HepG2 (cell line): ENCODE results near the gene PARS2. TPM values are rescaled to one million over a fixed set of nuclear protein-coding genes. Genes with fewer than 3 reads are reported as not detected.

Experiments used
- HNRNPL ChIP-seq: fragments of 200-400 bp; formaldehyde crosslinking; IDR thresholded peaks from 2 replicates; pipeline ENCODE4 v1.6.1; 2017; ENCODE audit warnings: mild to moderate bottlenecking, low read depth, low read length
- MXD4 ChIP-seq: IDR thresholded peaks from 2 replicates; pipeline ENCODE4 v1.6.1; 2016; ENCODE audit warnings: mild to moderate bottlenecking, missing biosample characterization, missing genetic modification reagents
- MXI1 ChIP-seq: IDR thresholded peaks from 3 replicates; pipeline ENCODE4 v1.6.1; 2012; ENCODE audit warnings: low read depth, low read length, inconsistent platforms, borderline replicate concordance
- NFKB2 ChIP-seq: sonication (generic); formaldehyde crosslinking; IDR thresholded peaks from 2 replicates; pipeline ENCODE4 v1.4.0; 2020; ENCODE audit warnings: missing genetic modification reagents, borderline replicate concordance
- NR2F1 ChIP-seq, 2 experiments: fragments of 450-650 bp in 1 of 2; formaldehyde crosslinking in 1 of 2; IDR thresholded peaks; 2 replicates each; pipeline versions ENCODE4 v1.5.0 to v1.6.1; 2016 to 2020; ENCODE audit warnings: mild to moderate bottlenecking in 1 of 2, missing compliant biosample characterization in 1 of 2, missing genetic modification reagents in 1 of 2, moderate library complexity in 1 of 2
- RELA ChIP-seq: sonication (generic); formaldehyde crosslinking; IDR thresholded peaks from 2 replicates; pipeline ENCODE4 v1.4.0; 2020; ENCODE audit warnings: missing genetic modification reagents
- SALL1 ChIP-seq: sonication (generic); formaldehyde crosslinking; IDR thresholded peaks from 2 replicates; pipeline ENCODE4 v1.8.0; 2022; ENCODE audit warnings: mild to moderate bottlenecking, missing genetic modification reagents
- SALL2 ChIP-seq: sonication (generic); formaldehyde crosslinking; IDR thresholded peaks from 2 replicates; pipeline ENCODE4 v1.8.1; 2023; ENCODE audit warnings: mild to moderate bottlenecking, missing genetic modification reagents, inconsistent platforms
- SMC3 ChIP-seq: IDR thresholded peaks from 2 replicates; pipeline ENCODE4 v1.6.1; 2011; ENCODE audit warnings: low read length, improper control_type of control experiment
- STAG1 ChIP-seq: sonication (generic); formaldehyde crosslinking; IDR thresholded peaks from 2 replicates; pipeline ENCODE4 v1.4.0; 2020; ENCODE audit warnings: missing genetic modification reagents
- XRCC5 ChIP-seq: fragments of 200-400 bp; formaldehyde crosslinking; optimal IDR thresholded peaks from 2 replicates; pipeline ENCODE3; 2017; ENCODE audit warnings: mild to moderate bottlenecking, low read length
- ZFX ChIP-seq: sonication (generic); formaldehyde crosslinking; IDR thresholded peaks from 2 replicates; pipeline ENCODE4 v1.4.0; 2020; ENCODE audit warnings: mild to moderate bottlenecking, low read depth, missing genetic modification reagents, moderate library complexity
- ZNF235 ChIP-seq: sonication (generic); formaldehyde crosslinking; IDR thresholded peaks from 2 replicates; pipeline ENCODE4 v1.8.1; 2023; ENCODE audit warnings: mild to moderate bottlenecking, missing genetic modification reagents, borderline replicate concordance
- ZZZ3 ChIP-seq: sonication (generic); formaldehyde crosslinking; IDR thresholded peaks from 2 replicates; pipeline ENCODE4 v1.4.0; 2020; ENCODE audit warnings: missing genetic modification reagents, mild to moderate bottlenecking, borderline replicate concordance
- polyA plus RNA-seq, 8 experiments: library from polyadenylated mRNA; depleted of rRNA in 3 of 8; stranded (reverse) in 7 of 8; unstranded in 1 of 8; fragments of >200 nt; fragmentation: Illumina TruSeq in 4 of 8; extraction: Trizol in 4 of 8; gene quantifications; 2 replicates each; pipeline versions ENCODE4 v1.2.1 to v1.2.3, GENCODE V29; 2011 to 2016; ENCODE audit warnings: low read depth in 4 of 8, missing spikeins in 1 of 8, mixed read lengths in 1 of 8; ENCODE audit not compliant: insufficient read depth in 1 of 8
- total RNA-seq, 5 experiments: library from RNA; depleted of rRNA; stranded (reverse); fragments of >200 nt; fragmentation: Illumina TruSeq; extraction: Trizol; gene quantifications; 2 replicates each; pipeline ENCODE4 v1.2.3, GENCODE V29; 2016; ENCODE audit warnings: low read depth in 1 of 5
- TF ChIP-seq, protein P1 (sequence below): sonication (generic); formaldehyde crosslinking; IDR thresholded peaks from 2 replicates; pipeline ENCODE4 v1.4.0; 2020; ENCODE audit warnings: mild to moderate bottlenecking, missing genetic modification reagents, borderline replicate concordance
- TF ChIP-seq, protein P2 (sequence below): IDR thresholded peaks from 2 replicates; pipeline ENCODE4 v1.6.1; 2016; ENCODE audit warnings: low read depth, borderline replicate concordance
- TF ChIP-seq, protein P3 (sequence below), 2 experiments: sonication (generic) in 1 of 2; formaldehyde crosslinking in 1 of 2; IDR thresholded peaks; 2 replicates each; pipeline versions ENCODE4 v1.4.0 to v1.6.1; 2018 to 2020; ENCODE audit warnings: missing genetic modification reagents in 2 of 2, borderline replicate concordance in 1 of 2, low read depth in 1 of 2, mild to moderate bottlenecking in 1 of 2, missing biosample characterization in 1 of 2
- TF ChIP-seq, protein P4 (sequence below), 2 experiments: sonication (generic) in 1 of 2; formaldehyde crosslinking in 1 of 2; IDR thresholded peaks; 2 replicates each; pipeline versions ENCODE4 v1.6.1 to v1.9.0; 2014 to 2022; ENCODE audit warnings: antibody characterized with exemption in 1 of 2, borderline replicate concordance in 1 of 2, inconsistent platforms in 1 of 2, low read depth in 1 of 2, missing genetic modification reagents in 1 of 2

PARS2 gene
- total and polyA plus RNA-seq, 2 of the 13 experiments (the other 11 are each of a cell fraction or from before 2014, with no cell fraction given) = 2.4 to 4.6 TPM

DNA sequence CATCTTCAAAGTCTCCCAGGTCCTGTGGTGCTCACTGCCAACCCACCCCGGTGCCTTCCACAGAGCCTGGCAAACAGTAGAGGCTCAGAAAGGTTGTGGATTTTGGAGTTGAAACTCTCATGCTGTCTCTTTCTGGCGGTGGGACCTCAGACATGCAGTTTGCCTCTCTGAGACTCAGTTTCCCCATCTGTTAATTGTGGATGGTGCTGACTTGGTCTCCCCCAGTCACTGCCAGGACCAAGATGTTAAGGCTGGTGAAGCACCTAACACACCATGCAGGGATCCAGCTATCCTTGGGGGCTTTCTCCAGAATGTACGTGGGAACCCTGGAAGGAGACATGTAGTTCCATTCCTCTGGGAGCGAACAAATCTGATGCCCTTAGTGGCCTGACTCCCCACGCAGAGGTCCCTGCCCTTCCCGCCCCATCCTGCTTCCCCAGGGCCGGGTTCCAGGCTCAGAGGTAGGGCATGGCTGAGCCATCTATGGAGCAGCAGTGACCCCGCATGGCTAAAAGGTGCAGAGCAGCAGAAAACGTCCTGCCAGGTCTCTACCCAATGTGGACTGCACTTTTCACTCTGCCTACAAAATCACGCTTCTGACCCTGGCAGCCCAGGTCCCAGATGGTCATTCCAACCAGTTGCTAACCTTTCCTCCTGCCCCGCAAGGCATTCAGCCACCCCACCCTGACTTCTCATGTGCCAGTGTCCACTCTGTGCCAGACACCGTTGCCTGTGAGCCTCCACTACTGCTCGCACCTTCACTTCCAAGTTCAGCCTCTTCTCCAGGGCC is 46.0 kb upstream of the PARS2 start (continued):
- TF ChIP-seq MXI1 = 0 out of 3 replicates have a peak, but pooled peaks have one; percentile 23
- TF ChIP-seq, protein P1, sequence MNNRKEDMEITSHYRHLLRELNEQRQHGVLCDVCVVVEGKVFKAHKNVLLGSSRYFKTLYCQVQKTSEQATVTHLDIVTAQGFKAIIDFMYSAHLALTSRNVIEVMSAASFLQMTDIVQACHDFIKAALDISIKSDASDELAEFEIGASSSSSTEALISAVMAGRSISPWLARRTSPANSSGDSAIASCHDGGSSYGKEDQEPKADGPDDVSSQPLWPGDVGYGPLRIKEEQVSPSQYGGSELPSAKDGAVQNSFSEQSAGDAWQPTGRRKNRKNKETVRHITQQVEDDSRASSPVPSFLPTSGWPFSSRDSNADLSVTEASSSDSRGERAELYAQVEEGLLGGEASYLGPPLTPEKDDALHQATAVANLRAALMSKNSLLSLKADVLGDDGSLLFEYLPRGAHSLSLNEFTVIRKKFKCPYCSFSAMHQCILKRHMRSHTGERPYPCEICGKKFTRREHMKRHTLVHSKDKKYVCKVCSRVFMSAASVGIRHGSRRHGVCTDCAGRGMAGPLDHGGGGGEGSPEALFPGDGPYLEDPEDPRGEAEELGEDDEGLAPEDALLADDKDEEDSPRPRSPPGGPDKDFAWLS (CRISPR knock-in tag) = peak; percentile 31; the same call in 1 of the 2 replicates
- TF ChIP-seq HNRNPL = no peak
- TF ChIP-seq SALL1 (CRISPR knock-in tag) = peak; percentile 65
- peak; percentile 98 for TF ChIP-seq STAG1
- TF ChIP-seq, protein P2, sequence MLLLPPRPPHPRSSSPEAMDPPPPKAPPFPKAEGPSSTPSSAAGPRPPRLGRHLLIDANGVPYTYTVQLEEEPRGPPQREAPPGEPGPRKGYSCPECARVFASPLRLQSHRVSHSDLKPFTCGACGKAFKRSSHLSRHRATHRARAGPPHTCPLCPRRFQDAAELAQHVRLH (CRISPR knock-in tag) = peak; percentile 28; the same call in 1 of the 2 replicates
- no peak for TF ChIP-seq ZZZ3 (CRISPR knock-in tag)
- 0 out of 2 replicates have a peak, but pooled peaks have one; percentile 38 for TF ChIP-seq RELA (CRISPR knock-in tag)
- TF ChIP-seq, protein P3, sequence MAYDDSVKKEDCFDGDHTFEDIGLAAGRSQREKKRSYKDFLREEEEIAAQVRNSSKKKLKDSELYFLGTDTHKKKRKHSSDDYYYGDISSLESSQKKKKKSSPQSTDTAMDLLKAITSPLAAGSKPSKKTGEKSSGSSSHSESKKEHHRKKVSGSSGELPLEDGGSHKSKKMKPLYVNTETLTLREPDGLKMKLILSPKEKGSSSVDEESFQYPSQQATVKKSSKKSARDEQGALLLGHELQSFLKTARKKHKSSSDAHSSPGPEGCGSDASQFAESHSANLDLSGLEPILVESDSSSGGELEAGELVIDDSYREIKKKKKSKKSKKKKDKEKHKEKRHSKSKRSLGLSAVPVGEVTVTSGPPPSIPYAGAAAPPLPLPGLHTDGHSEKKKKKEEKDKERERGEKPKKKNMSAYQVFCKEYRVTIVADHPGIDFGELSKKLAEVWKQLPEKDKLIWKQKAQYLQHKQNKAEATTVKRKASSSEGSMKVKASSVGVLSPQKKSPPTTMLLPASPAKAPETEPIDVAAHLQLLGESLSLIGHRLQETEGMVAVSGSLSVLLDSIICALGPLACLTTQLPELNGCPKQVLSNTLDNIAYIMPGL (CRISPR knock-in tag; IDR thresholded peaks at IDR 0.05; ENCODE audit: borderline replicate concordance in 1 of 2, low read depth in 1 of 2) = peak in 1 of 2 experiments; percentile 32; a peak in 1 of 4 replicates
- TF ChIP-seq MXD4 (CRISPR knock-in tag) = no peak
- TF ChIP-seq SALL2 = no peak
- TF ChIP-seq ZFX (CRISPR knock-in tag) = peak; percentile 28; the same call in 1 of the 2 replicates
- TF ChIP-seq XRCC5 = peak; percentile 45
- TF ChIP-seq, protein P4, sequence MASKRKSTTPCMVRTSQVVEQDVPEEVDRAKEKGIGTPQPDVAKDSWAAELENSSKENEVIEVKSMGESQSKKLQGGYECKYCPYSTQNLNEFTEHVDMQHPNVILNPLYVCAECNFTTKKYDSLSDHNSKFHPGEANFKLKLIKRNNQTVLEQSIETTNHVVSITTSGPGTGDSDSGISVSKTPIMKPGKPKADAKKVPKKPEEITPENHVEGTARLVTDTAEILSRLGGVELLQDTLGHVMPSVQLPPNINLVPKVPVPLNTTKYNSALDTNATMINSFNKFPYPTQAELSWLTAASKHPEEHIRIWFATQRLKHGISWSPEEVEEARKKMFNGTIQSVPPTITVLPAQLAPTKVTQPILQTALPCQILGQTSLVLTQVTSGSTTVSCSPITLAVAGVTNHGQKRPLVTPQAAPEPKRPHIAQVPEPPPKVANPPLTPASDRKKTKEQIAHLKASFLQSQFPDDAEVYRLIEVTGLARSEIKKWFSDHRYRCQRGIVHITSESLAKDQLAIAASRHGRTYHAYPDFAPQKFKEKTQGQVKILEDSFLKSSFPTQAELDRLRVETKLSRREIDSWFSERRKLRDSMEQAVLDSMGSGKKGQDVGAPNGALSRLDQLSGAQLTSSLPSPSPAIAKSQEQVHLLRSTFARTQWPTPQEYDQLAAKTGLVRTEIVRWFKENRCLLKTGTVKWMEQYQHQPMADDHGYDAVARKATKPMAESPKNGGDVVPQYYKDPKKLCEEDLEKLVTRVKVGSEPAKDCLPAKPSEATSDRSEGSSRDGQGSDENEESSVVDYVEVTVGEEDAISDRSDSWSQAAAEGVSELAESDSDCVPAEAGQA (IDR thresholded peaks at IDR 0.05; ENCODE audit: low read depth) = no peak
- TF ChIP-seq, protein P4 (CRISPR knock-in tag; IDR thresholded peaks at IDR 0.05; ENCODE audit: borderline replicate concordance) = no peak
- peak; percentile 82 for TF ChIP-seq SMC3
- TF ChIP-seq NR2F1 (CRISPR knock-in tag; IDR thresholded peaks at IDR 0.05) = no peak
- peak; percentile 28; the same call in 1 of the 2 replicates for TF ChIP-seq NFKB2 (CRISPR knock-in tag)
- no peak for TF ChIP-seq ZNF235 (CRISPR knock-in tag)
